GM21737 (cell line): Measurements from ENCODE around the gene CD38.
"Not testable (repeated sequence)": the region's sequence is repeated elsewhere in the genome, so short reads cannot be mapped to it uniquely, and the experiment has no call there.

Source experiments
- ATAC-seq: cut with Tn5 transposase; IDR thresholded peaks from one replicate; pipeline ENCODE4 v1.9.1; 2021; ENCODE audit warnings: mild to moderate bottlenecking, moderate library complexity; ENCODE audit not compliant: unreplicated experiment

Gene CD38

DNA sequence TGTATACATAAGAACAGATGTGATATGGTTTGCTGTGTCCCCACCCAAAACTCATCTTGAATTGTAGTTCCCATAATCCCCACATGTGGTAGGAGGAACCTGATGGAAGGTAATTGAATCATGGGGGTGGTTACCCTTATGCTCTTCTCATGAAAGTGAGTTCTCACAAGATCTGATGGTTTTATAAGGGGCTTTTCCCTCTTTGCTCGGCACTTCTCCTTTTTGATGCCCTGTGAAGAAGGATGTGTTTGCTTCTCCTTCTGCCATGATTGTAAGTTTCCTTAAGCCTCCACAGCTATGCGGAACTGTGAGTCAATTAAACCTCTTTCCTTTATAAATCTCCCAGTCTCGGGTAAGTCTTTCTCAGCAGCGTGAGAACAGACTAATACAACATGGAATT lies 83.1 kb downstream of the CD38 start:
- not testable (repeated sequence) for ATAC-seq

- ATAC-seq: no peak
These were observed 86.8 kb downstream of the CD38 start for GRCh38 chr4:15864651-15865566.

- no peak for ATAC-seq
These were observed 90.0 kb downstream of the CD38 start for GRCh38 chr4:15868111-15868510.

GRCh38 chr4:15868826-15869413 lies 90.8 kb downstream of the CD38 start:
- no peak for ATAC-seq

- ATAC-seq: no peak
These were observed 92.0 kb downstream of the CD38 start for GRCh38 chr4:15870079-15870478.

GRCh38 chr4:15870921-15871664 lies 93.0 kb downstream of the CD38 start:
- no peak for ATAC-seq

- no peak for ATAC-seq
These were observed 95.0 kb downstream of the CD38 start for GRCh38 chr4:15873117-15873516.

- no peak for ATAC-seq
These were observed 96.5 kb downstream of the CD38 start for GRCh38 chr4:15874671-15875070.

GRCh38 chr4:15875663-15876460 lies 97.7 kb downstream of the CD38 start:
- no peak for ATAC-seq

DNA sequence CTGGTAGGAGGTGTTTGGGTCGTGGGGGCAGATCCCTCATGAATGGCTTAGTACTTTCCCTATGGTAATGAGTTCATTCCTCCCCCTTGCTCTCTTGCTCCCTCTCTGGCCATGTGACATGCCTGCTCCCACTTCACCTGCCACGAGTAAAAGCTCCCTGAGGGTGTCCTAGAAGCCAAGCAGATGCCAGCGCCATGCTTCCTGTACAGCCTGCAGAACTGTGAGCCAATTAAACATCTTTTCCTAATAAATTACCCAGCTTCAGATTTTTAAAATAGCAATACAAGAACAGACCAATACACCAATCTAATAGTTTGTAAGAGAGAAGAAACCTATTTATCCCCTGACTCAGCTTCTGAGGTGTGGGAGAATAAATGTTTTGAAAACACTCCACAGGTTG lies 99.9 kb downstream of the CD38 start:
- ATAC-seq: no peak

GRCh38 chr4:15881820-15882219 lies 103.7 kb downstream of the CD38 start:
- no peak for ATAC-seq

GRCh38 chr4:15882675-15883086 lies 104.6 kb downstream of the CD38 start:
- ATAC-seq: peak; percentile 91

GRCh38 chr4:15883610-15884243 lies 105.6 kb downstream of the CD38 start:
- ATAC-seq: no peak

DNA sequence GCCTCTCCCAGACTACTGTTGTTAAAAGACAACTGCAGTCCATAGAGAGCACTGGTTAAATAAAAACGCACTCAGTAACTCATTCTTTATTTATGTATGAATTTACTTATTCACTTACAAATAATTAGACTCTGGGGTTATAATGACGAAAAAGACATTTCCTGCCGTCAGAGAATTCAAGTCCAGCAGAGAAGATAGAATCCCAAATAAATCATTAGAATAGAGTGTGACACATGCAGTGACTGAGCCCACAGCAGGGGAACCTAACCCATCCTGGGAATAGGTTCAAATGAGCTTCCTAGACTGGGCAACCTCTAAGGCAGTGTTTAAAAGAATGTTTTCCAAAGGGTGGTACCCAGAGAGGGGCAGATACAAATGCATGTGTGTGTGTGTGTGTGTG lies 106.5 kb downstream of the CD38 start:
- ATAC-seq: no peak

DNA sequence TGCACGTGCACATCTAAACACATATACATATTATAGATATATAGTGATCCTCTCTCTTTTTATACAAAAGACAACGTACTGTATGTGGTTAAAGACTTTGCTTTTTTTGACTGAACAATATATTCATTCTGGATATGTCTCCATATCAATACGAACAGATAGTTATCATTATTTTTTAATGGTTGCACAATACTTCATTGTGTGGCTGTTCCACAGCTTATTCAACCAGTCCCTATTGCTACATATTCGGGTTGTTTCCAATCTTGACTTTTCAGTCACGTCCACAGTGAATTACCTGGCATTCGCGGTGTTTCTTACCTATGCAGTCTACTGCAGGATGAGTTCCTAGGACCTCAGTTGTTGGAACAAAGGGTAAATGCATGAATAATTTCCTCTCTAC lies 107.3 kb downstream of the CD38 start:
- ATAC-seq: no peak

GRCh38 chr4:15888515-15888914 lies 110.4 kb downstream of the CD38 start:
- no peak for ATAC-seq

GRCh38 chr4:15890246-15890829 lies 112.2 kb downstream of the CD38 start:
- ATAC-seq: no peak

DNA sequence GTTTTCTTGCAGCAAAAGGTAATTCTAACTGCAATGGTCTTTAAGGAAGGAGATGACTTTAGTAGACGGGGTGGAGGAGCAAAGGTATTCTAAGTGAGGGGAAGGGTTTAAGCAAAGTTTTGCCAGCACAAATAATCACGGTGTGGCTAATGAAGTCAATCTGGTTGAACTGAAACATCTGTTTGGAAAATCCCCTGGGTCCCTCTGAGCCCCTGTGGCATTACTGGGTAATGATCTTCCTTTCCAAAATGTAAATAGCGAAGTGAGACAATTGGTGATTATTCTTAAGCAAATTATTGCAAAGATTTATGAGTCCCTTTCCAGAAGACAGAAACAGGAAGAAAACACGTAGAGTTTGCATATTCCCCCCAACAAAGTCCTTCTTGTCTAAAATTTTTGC lies 113.2 kb downstream of the CD38 start:
- ATAC-seq: no peak

GRCh38 chr4:15893962-15894361 lies 115.8 kb downstream of the CD38 start:
- ATAC-seq: no peak

DNA sequence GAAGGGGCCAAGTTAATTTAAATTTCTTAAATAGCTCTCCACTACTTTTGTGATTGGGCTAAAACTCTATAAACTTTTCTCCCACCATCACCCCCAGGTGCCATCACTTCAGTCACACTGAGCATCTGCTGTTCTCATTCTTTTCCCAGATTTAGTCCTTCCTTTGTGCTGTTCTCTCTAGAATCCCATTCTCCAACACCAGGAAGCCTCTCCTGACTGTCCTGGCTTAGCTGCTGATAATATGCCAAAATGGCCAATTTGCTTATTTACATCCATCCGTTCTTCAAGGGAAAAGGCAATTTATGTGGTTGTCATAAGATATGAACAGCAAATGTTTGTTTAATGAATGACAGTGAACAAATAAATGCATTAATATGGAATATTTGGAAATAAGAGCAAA lies 116.3 kb downstream of the CD38 start:
- no peak for ATAC-seq
